GM12878 (cell line): ENCODE results near the gene SPOP.

Source experiments
- MTA3 ChIP-seq: IDR thresholded peaks from 2 replicates; pipeline ENCODE4 v1.6.1; 2012; ENCODE audit warnings: low read length, inconsistent platforms, borderline replicate concordance
- MYC ChIP-seq: IDR thresholded peaks from 2 replicates; pipeline ENCODE4 v1.6.1; 2011; ENCODE audit warnings: mild to moderate bottlenecking, low read length, moderate library complexity, inconsistent platforms; ENCODE audit not compliant: insufficient read depth, insufficient replicate concordance, insufficient read length, severe bottlenecking
- RCOR1 ChIP-seq: conservative IDR thresholded peaks from 2 replicates; pipeline ENCODE4 v1.6.1; 2012; ENCODE audit warnings: low read depth, low read length, improper control_type of control experiment
- TF ChIP-seq, protein P1 (sequence below), 3 experiments: IDR thresholded peaks in 2 of 3; conservative IDR thresholded peaks in 1 of 3; 2 replicates each; pipeline ENCODE4 v1.5.1; 2011; ENCODE audit warnings: low read depth in 3 of 3, low read length in 3 of 3, mild to moderate bottlenecking in 3 of 3, control low read depth in 2 of 3, moderate library complexity in 2 of 3, inconsistent platforms in 1 of 3, mixed read lengths in 1 of 3; ENCODE audit not compliant: control insufficient read depth in 2 of 3, insufficient read depth in 1 of 3; ENCODE audit errors: extremely low read depth in 1 of 3

DNA sequence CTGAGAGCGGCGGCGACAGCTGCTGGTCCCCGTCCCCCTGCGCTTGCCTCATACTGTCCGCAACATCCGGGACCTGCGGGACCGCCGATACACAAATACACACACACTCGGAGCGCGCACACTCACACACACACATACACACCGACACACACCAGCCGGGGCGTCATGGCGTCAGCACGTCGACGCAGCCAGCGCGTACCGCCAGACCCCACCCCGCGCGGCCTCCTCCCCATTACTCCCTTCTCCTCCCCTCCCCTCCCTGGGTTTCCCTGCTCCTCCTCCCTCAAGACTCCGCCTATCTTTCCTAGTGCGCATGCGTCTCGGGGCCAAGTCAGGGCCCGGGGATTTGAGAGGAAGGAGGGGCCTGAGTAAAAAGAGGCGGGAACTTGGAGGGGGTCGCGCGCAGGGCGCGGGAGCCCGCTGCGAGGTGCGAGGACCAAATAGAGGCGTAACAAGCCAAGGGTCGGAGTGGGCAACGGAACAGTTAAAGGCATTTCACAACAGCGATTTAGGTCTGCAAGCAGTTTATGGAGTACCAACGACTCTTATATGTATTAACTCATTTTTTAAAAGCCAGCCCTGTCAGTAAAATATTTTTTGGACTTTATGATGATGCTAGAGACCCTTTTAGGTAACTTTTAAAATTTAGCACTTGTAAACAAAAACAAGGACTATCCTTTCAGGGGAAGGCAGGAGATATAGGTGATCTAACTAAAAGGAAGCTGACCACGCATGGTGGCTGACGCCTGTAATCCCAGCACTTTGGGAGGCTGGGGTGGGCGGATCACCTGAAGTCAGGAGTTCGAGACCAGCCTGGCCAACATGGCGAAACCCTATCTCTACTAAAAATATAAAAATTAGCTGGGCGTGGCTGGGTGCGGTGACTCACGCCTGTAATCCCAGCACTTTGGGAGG lies at the start of gene SPOP:
- TF ChIP-seq RCOR1 (no peak), MTA3 (no peak), MYC (no peak)
- TF ChIP-seq, protein P1, sequence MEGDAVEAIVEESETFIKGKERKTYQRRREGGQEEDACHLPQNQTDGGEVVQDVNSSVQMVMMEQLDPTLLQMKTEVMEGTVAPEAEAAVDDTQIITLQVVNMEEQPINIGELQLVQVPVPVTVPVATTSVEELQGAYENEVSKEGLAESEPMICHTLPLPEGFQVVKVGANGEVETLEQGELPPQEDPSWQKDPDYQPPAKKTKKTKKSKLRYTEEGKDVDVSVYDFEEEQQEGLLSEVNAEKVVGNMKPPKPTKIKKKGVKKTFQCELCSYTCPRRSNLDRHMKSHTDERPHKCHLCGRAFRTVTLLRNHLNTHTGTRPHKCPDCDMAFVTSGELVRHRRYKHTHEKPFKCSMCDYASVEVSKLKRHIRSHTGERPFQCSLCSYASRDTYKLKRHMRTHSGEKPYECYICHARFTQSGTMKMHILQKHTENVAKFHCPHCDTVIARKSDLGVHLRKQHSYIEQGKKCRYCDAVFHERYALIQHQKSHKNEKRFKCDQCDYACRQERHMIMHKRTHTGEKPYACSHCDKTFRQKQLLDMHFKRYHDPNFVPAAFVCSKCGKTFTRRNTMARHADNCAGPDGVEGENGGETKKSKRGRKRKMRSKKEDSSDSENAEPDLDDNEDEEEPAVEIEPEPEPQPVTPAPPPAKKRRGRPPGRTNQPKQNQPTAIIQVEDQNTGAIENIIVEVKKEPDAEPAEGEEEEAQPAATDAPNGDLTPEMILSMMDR (IDR thresholded peaks at IDR 0.05 in 2 of 3, conservative IDR thresholded peaks at IDR 0.05 in 1 of 3; ENCODE audit: control insufficient read depth in 2 of 3, extremely low read depth in 1 of 3, insufficient read depth in 1 of 3, low read depth in 3 of 3, low read length in 3 of 3) = no peak
